H1 (cell line): ENCODE results near the gene DGAT2L6. TPM values are rescaled to one million over a fixed set of nuclear protein-coding genes. Genes with fewer than 3 reads are reported as not detected.

Experiments used
- CTCF ChIA-PET: fragments of 300-600 bp; sonication (Branson Sonifier 250); formaldehyde crosslinking; loops from one replicate; lab custom pipeline; 2021; ENCODE audit not compliant: partially characterized antibody; lab: Charles Lee
- POLR2A ChIA-PET: fragments of 300-600 bp; sonication (Branson Sonifier 250); formaldehyde crosslinking; loops from one replicate; lab custom pipeline; 2021; ENCODE audit warnings: inconsistent platforms; ENCODE audit not compliant: partially characterized antibody; lab: Charles Lee
- DNase-seq, 2 experiments: peaks; one replicate each; pipeline versions ENCODE4 v3.0.0 to v3.0.0-alpha.2; 2010 to 2022; ENCODE audit warnings: low spot score in 2 of 2, low read depth in 1 of 2, mixed read lengths in 1 of 2
- FAIRE-seq: peaks from 2 replicates; lab custom pipeline; 2011; peaks lifted over from hg19 to GRCh38; lab: Jason Lieb, UNC
- H2AFZ ChIP-seq: 2 replicates; pipeline ENCODE4 v1.8.1; 2012; ENCODE audit warnings: low read length, inconsistent platforms
- H2AK5ac ChIP-seq: 2 replicates; pipeline ENCODE4 v1.6.1; 2013; ENCODE audit warnings: low read depth, low read length
- H2BK120ac ChIP-seq: replicated peaks from 2 replicates; pipeline ENCODE3; 2013; ENCODE audit warnings: low read depth, low read length, inconsistent platforms
- H2BK12ac ChIP-seq: 2 replicates; pipeline ENCODE4 v1.6.1; 2013; ENCODE audit warnings: low read depth, low read length
- H2BK15ac ChIP-seq: 2 replicates; pipeline ENCODE4 v1.6.1; 2013; ENCODE audit warnings: low read length
- H2BK20ac ChIP-seq: 2 replicates; pipeline ENCODE4 v1.6.1; 2013; ENCODE audit warnings: low read length
- H2BK5ac ChIP-seq: 2 replicates; pipeline ENCODE4 v1.6.1; 2013; ENCODE audit warnings: low read depth, low read length
- H3K14ac ChIP-seq: 2 replicates; pipeline ENCODE4 v1.6.1; 2013; ENCODE audit warnings: inconsistent platforms; ENCODE audit not compliant: insufficient read length
- H3K18ac ChIP-seq: 2 replicates; pipeline ENCODE4 v1.6.1; 2013; ENCODE audit warnings: low read length; ENCODE audit errors: extremely low read depth
- H3K23ac ChIP-seq: 2 replicates; pipeline ENCODE4 v1.6.1; 2013; ENCODE audit warnings: inconsistent platforms; ENCODE audit not compliant: insufficient read length
- H3K23me2 ChIP-seq: 2 replicates; pipeline ENCODE4 v1.6.1; 2013; ENCODE audit warnings: low read depth, low read length
- H3K27ac ChIP-seq: 2 replicates; pipeline ENCODE4 v1.6.1; 2011; ENCODE audit warnings: low read depth, low read length, inconsistent platforms
- H3K27me3 ChIP-seq, 4 experiments: replicated peaks in 1 of 4; 1 replicate in 1 of 4; 2 replicates in 3 of 4; pipeline versions ENCODE4 v1.6.1 to v1.8.1; 2011 to 2013; ENCODE audit warnings: low read length in 3 of 4, mild to moderate bottlenecking in 3 of 4, inconsistent platforms in 2 of 4, mixed read lengths in 2 of 4, moderate library complexity in 1 of 4; ENCODE audit not compliant: control insufficient read depth in 3 of 4, insufficient read depth in 3 of 4; ENCODE audit errors: extremely low read depth in 1 of 4
- H3K36me3 ChIP-seq, 4 experiments: 2 replicates each; pipeline versions ENCODE4 v1.6.1 to v1.8.1; 2011 to 2013; ENCODE audit warnings: mild to moderate bottlenecking in 4 of 4, low read length in 3 of 4, moderate library complexity in 2 of 4, control low read depth in 1 of 4, inconsistent platforms in 1 of 4; ENCODE audit not compliant: insufficient read depth in 4 of 4, control insufficient read depth in 2 of 4
- H3K4ac ChIP-seq: replicated peaks from 2 replicates; pipeline ENCODE3; 2013; ENCODE audit warnings: low read length, low read depth, mixed read lengths, inconsistent platforms; ENCODE audit not compliant: insufficient read length
- H3K4me1 ChIP-seq, 4 experiments: replicated peaks in 1 of 4; 1 replicate in 1 of 4; 2 replicates in 3 of 4; pipeline versions ENCODE4 v1.6.1 to v1.8.1; 2011 to 2013; ENCODE audit warnings: low read length in 3 of 4, inconsistent platforms in 2 of 4, mixed read lengths in 1 of 4; ENCODE audit not compliant: insufficient read depth in 4 of 4, control insufficient read depth in 3 of 4
- H3K4me2 ChIP-seq, 2 experiments: 2 replicates each; pipeline versions ENCODE4 v1.6.1 to v1.8.1; 2011 to 2013; ENCODE audit warnings: low read depth in 2 of 2, low read length in 2 of 2, control low read depth in 1 of 2, inconsistent platforms in 1 of 2, mild to moderate bottlenecking in 1 of 2; ENCODE audit not compliant: insufficient read depth in 1 of 2
- H3K4me3 ChIP-seq, 4 experiments: fragments of 200-600, 300-600 bp in 1 of 4; sonication (generic), shearing (Covaris generic), sonication (Bioruptor Twin) in 1 of 4; 2 replicates each; pipeline versions ENCODE4 v1.5.1 to v1.8.1; 2011 to 2016; ENCODE audit warnings: low read length in 4 of 4, low read depth in 3 of 4, control low read depth in 2 of 4, inconsistent platforms in 2 of 4, mild to moderate bottlenecking in 2 of 4, mixed read lengths in 1 of 4, moderate library complexity in 1 of 4; ENCODE audit not compliant: insufficient read depth in 2 of 4; ENCODE audit errors: extremely low read depth in 1 of 4
- H3K56ac ChIP-seq: replicated peaks from 2 replicates; pipeline ENCODE3; 2013; ENCODE audit warnings: low read depth, mild to moderate bottlenecking, mixed read lengths, low read length, inconsistent platforms; ENCODE audit not compliant: insufficient read length
- H3K79me1 ChIP-seq: 2 replicates; pipeline ENCODE4 v1.6.1; 2013; ENCODE audit warnings: low read depth, low read length, control low read depth
- H3K79me2 ChIP-seq, 2 experiments: 2 replicates each; pipeline versions ENCODE4 v1.6.1 to v1.8.1; 2012 to 2013; ENCODE audit warnings: low read length in 2 of 2, mild to moderate bottlenecking in 2 of 2, inconsistent platforms in 1 of 2; ENCODE audit not compliant: insufficient read depth in 2 of 2, control insufficient read depth in 1 of 2
- H3K9ac ChIP-seq, 4 experiments: replicated peaks in 1 of 4; 1 replicate in 1 of 4; 2 replicates in 3 of 4; pipeline versions ENCODE4 v1.6.1 to v1.8.1; 2011 to 2013; ENCODE audit warnings: low read depth in 3 of 4, low read length in 3 of 4, control low read depth in 2 of 4, mild to moderate bottlenecking in 2 of 4, moderate library complexity in 2 of 4, inconsistent platforms in 1 of 4; ENCODE audit errors: extremely low read depth in 1 of 4
- H3K9me3 ChIP-seq, 2 experiments: 2 replicates each; pipeline versions ENCODE4 v1.6.1 to v1.8.1; 2012 to 2013; ENCODE audit warnings: mild to moderate bottlenecking in 2 of 2, moderate library complexity in 2 of 2, control low read depth in 1 of 2, inconsistent platforms in 1 of 2, low read depth in 1 of 2, low read length in 1 of 2, mixed read lengths in 1 of 2; ENCODE audit not compliant: insufficient read depth in 2 of 2
- H4K20me1 ChIP-seq, 2 experiments: replicated peaks in 1 of 2; 2 replicates each; pipeline versions ENCODE3 to v1.8.1; 2011 to 2013; ENCODE audit warnings: inconsistent platforms in 2 of 2, low read length in 2 of 2, mild to moderate bottlenecking in 1 of 2; ENCODE audit not compliant: insufficient read depth in 2 of 2, control insufficient read depth in 1 of 2
- H4K5ac ChIP-seq: 2 replicates; pipeline ENCODE4 v1.6.1; 2013; ENCODE audit warnings: low read length, low read depth, mixed read lengths, inconsistent platforms; ENCODE audit not compliant: insufficient read length
- H4K8ac ChIP-seq: 2 replicates; pipeline ENCODE4 v1.8.0; 2013; ENCODE audit warnings: mild to moderate bottlenecking, moderate library complexity, low read length, inconsistent platforms; ENCODE audit not compliant: insufficient read depth; ENCODE audit errors: extremely low read depth
- H4K91ac ChIP-seq: replicated peaks from 2 replicates; pipeline ENCODE3; 2013; ENCODE audit warnings: low read length, mixed read lengths, inconsistent platforms; ENCODE audit not compliant: insufficient read length
- CTBP2 ChIP-seq: IDR thresholded peaks from 2 replicates; pipeline ENCODE4 v1.7.0; 2011; ENCODE audit warnings: borderline replicate concordance, mild to moderate bottlenecking, moderate library complexity, mixed read lengths, low read length; ENCODE audit not compliant: insufficient read depth, insufficient read length
- JUND ChIP-seq: IDR thresholded peaks from 2 replicates; pipeline ENCODE4 v1.6.1; 2011; ENCODE audit warnings: mild to moderate bottlenecking, improper control_type of control experiment, low read length
- KDM4A ChIP-seq: IDR thresholded peaks from one replicate; pipeline ENCODE4 v1.7.1; 2012; ENCODE audit warnings: low read depth, mild to moderate bottlenecking, moderate library complexity, low read length, inconsistent platforms; ENCODE audit not compliant: severe bottlenecking
- WGBS, 2 experiments: shearing (Covaris generic) in 1 of 2; methylation state at CpG; one replicate each; pipeline versions ENCODE4 v1.1.6 to v1.1.7; 2013 to 2015; ENCODE audit warnings: low lambda C conversion rate in 2 of 2, mixed read lengths in 2 of 2, inconsistent platforms in 1 of 2, low coverage in 1 of 2, missing lambda C conversion rate in 1 of 2; ENCODE audit not compliant: insufficient replicate concordance in 2 of 2, insufficient coverage in 1 of 2, insufficient read length in 1 of 2; ENCODE audit errors: extremely low coverage in 1 of 2, missing lambda C conversion rate in 1 of 2; 5-methylcytosine and 5-hydroxymethylcytosine counted together
- polyA plus RNA-seq, 7 experiments: library from polyadenylated mRNA; depleted of rRNA in 3 of 7; stranded (reverse) in 5 of 7; unstranded in 2 of 7; fragments of >200 nt in 5 of 7; fragments of 200-250 nt in 2 of 7; gene quantifications; 1 replicate in 5 of 7; 2 replicates in 1 of 7; 4 replicates in 1 of 7; pipeline versions ENCODE4 v1.2.1 to v1.2.3, GENCODE V29; 2011 to 2013; ENCODE audit warnings: missing spikeins in 2 of 7, mixed read lengths in 2 of 7
- total RNA-seq: library from RNA; stranded (reverse); fragmentation: NEBNext Ultra II Directional; extraction: Animal tissue kit (Norgen Biotek cat#: 25700); gene quantifications from 2 replicates; pipeline ENCODE4 v1.2.1, GENCODE V29; 2021

The DGAT2L6 gene
- total and polyA plus RNA-seq, 2 of the 8 experiments (the other 6 are each of a cell fraction or from before 2014, with no cell fraction given): not detected

GRCh38 chrX:70175338-70175737 is 1.9 kb upstream of the DGAT2L6 start:
- CTCF ChIA-PET: no interaction called here
- Histone ChIP-seq H3K56ac (no peak overlapping the region), H2BK5ac (no peak overlapping the region), H4K8ac (no peak overlapping the region), H2AK5ac (no peak overlapping the region), H3K4ac (no peak overlapping the region), H3K79me2 (no peaks in the 10 kb centered on the region), H4K5ac (no peak overlapping the region), H3K9me3 (no peaks in the 10 kb centered on the region), H3K27ac (no peak overlapping the region), H2BK15ac (no peak overlapping the region), H3K23me2 (no peaks in the 10 kb centered on the region), H3K4me2 (no peak overlapping the region), H3K79me1 (no peaks in the 10 kb centered on the region), H3K18ac (no peak overlapping the region), H2AFZ (no peak overlapping the region), H3K4me3 (no peak overlapping the region), H2BK12ac (no peak overlapping the region), H2BK20ac (no peak overlapping the region), H3K4me1 (peaks cover 0 to 7% (median 5%) of the 10 kb centered on the region in 4 experiments; a peak in 4 of 7 replicates), H3K36me3 (no peaks in the 10 kb centered on the region), H3K9ac (no peak overlapping the region), H2BK120ac (no peak overlapping the region), H3K23ac (no peak overlapping the region), H3K14ac (no peak overlapping the region), H4K20me1 (no peaks in the 10 kb centered on the region), H4K91ac (no peak overlapping the region), H3K27me3 (no peaks in the 10 kb centered on the region)
- TF ChIP-seq JUND (no peak), KDM4A (no peak), CTBP2 (no peak)
- WGBS, 2 experiments: no CpG with 5 or more reads among the region's 7 CpGs
- FAIRE-seq: no peak
- DNase-seq: no peak
- POLR2A ChIA-PET: no interaction called here
